Omental fat pad (tissue), 4 donors: ENCODE data around the gene RAPGEF4. TPM values are rescaled to one million over a fixed set of nuclear protein-coding genes. Genes with fewer than 3 reads are reported as not detected.

ENCODE experiments used
- ATAC-seq: fragments of 150-250 bp; one replicate; pipeline ENCODE4 v1.9.1; 2016; ENCODE audit warnings: mild to moderate bottlenecking, moderate library complexity; ENCODE audit not compliant: low FRiP score
- DNase-seq: peaks from one replicate; pipeline ENCODE4 v3.0.0-alpha.2; 2019; ENCODE audit warnings: low spot score
- total RNA-seq, 4 donors: library from RNA; depleted of rRNA; stranded (reverse); fragments of >200 nt; gene quantifications; one replicate each; pipeline ENCODE4 v1.1.0, GENCODE V29; 2016
- TF ChIP-seq, protein P1 (sequence below), 3 donors: fragments of 450-650 bp; IDR thresholded peaks; one replicate each; pipeline ENCODE4 v1.5.1; 2016 to 2017; ENCODE audit warnings: antibody characterized with exemption in 3 of 3, mild to moderate bottlenecking in 3 of 3, moderate library complexity in 2 of 3

The RAPGEF4 gene
- total RNA-seq, 4 donors from 2014 or later: 11.7 to 25.6 (median 20.0) TPM

DNA sequence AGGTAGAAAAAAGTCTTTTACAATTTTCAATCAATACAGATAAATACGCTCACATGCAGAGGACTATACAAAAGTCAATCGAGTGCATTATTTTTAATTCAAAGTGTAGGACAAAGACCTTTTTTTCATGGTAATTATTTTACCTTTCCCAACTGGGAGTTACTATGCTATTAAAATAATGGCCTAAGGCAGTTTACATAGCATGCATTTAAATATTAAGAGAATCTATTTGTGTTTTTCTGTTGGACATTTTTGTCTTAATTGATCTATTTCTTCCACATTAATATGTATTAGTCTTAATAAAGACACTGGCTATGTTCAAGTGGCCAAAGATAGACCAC, 209.8 kb downstream of the RAPGEF4 start:
- ATAC-seq (no peak), DNase-seq (no peak)
- TF ChIP-seq, protein P1, sequence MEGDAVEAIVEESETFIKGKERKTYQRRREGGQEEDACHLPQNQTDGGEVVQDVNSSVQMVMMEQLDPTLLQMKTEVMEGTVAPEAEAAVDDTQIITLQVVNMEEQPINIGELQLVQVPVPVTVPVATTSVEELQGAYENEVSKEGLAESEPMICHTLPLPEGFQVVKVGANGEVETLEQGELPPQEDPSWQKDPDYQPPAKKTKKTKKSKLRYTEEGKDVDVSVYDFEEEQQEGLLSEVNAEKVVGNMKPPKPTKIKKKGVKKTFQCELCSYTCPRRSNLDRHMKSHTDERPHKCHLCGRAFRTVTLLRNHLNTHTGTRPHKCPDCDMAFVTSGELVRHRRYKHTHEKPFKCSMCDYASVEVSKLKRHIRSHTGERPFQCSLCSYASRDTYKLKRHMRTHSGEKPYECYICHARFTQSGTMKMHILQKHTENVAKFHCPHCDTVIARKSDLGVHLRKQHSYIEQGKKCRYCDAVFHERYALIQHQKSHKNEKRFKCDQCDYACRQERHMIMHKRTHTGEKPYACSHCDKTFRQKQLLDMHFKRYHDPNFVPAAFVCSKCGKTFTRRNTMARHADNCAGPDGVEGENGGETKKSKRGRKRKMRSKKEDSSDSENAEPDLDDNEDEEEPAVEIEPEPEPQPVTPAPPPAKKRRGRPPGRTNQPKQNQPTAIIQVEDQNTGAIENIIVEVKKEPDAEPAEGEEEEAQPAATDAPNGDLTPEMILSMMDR (IDR thresholded peaks at IDR 0.05): no peak

DNA sequence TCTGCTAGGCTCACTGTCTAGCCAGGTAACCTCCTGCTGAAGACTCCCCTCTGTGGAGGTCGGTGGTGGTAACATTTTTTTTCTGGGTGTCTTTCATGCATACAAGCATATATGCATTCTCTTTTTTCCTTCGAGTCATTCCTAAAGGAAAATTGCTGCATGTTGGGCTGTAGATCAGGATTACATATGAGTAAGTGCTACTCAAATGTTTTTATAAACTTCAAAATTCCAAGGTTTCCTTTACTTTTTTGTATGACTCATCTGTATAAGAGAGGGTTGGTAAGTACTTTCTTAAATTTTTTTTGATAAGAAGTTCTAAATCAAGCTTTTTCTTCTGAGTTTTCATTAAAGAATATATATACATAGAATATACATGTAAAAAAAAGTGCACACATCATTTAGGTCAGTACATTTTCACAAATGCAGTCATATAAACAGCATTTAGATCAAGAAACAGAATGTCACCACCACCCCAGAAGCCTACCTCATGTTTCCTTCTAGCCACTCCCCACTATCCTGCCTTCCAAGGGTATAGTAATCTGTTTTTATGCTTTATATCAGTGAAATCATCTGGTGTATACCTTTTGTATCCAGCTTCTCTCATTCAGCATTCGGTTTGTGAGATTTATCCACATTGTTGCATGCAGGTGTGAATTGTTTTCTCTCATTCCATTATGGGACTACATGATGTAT, 212.0 kb downstream of the RAPGEF4 start:
- TF ChIP-seq, protein P1 (IDR thresholded peaks at IDR 0.05): no peak
- ATAC-seq (no peak), DNase-seq (no peak)

DNA sequence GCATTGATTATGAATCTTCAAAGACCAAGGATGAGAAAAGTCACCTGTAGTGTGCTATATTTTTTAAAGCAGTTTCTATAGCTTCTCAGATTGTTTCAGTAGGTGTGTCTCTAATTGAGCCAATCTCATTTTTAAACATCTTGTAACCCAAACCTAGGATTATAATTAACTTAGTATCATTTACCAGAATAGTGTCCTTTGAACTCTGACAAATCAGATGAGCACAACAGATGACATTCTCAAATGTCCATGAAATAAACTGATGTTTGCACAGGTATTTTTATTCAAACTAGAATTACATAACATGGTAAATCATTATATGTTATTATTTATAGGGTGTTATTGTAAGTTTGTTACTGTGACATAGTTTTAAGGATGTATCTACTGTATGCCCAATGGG, 213.9 kb downstream of the RAPGEF4 start:
- no peak for ATAC-seq
- TF ChIP-seq, protein P1 (IDR thresholded peaks at IDR 0.05): no peak
- no peak for DNase-seq

DNA sequence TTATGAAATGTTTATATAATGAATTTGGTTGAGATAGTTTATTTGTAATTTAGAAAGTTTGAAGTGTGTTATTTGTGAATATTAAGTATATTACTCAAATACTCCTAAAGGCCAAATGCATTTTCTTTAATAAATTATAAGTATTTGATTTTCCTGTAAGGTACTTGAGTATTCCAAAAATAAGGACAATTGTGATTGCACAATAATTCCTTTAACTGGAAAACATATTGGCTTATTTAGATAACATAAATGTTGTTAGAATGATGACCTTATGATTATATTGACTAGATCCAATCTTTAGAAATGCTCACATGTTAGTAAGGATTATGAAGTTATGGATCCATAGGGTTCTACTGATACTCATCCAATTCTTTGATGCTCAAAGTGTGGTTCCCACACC, 214.9 kb downstream of the RAPGEF4 start:
- no peak for ATAC-seq
- TF ChIP-seq, protein P1 (IDR thresholded peaks at IDR 0.05): no peak
- no peak for DNase-seq

DNA sequence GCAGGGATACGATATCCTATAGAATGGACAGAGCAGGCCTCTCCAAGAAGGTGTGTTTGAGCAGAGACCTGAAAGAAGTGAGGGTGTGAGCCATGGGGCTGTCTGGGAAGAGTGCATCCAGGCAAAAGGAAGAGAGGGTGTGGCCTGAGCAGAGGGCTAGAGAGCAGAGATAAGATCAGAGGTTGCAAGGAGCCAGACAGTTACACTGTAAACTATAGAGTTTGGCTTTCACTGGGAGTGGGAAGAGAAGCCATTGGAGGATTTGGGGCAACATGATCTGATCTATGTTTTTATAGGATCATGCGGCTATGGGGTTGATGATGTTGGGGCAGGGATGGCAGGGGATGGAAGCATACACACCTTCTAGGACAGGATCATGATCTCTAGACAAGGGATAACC, 215.9 kb downstream of the RAPGEF4 start:
- DNase-seq (no peak), ATAC-seq (no peak)
- TF ChIP-seq, protein P1 (IDR thresholded peaks at IDR 0.05): no peak

DNA sequence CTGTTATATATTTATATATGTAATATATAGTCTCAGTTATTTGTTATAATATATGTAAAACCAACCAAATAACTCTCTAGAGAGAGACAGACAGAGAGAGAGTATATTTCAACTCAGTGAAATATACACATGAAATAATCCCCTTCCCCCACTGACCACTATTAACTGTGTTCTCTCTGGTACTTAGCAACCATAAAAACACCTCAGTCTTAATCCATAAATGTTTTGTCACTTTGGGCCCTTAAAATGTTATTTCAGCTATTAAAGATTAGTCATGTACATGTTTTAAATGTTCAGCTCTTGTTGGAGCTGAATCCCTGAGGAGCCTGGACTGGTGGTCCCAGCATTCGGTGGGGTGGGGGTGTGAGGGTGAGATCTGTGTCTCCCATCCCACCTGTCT, 217.8 kb downstream of the RAPGEF4 start:
- no peak for DNase-seq
- TF ChIP-seq, protein P1 (IDR thresholded peaks at IDR 0.05): no peak
- ATAC-seq: no peak
